SIG-M5 treated with dmso at 0.1 percent for 504 hours (cell line): ENCODE results near the gene TATDN3.
"Not testable (repeated sequence)": the region's sequence is repeated elsewhere in the genome, so short reads cannot be mapped to it uniquely, and the experiment has no call there.

ENCODE experiments used
- DNase-seq: peaks from one replicate; lab custom pipeline; 2025; ENCODE audit not compliant: unreplicated experiment; lab: John Stamatoyannopoulos, UW

The TATDN3 gene

GRCh38 chr1:212774584-212774983 is 17.1 kb upstream of the TATDN3 start:
- peak; percentile 87 for DNase-seq

DNA sequence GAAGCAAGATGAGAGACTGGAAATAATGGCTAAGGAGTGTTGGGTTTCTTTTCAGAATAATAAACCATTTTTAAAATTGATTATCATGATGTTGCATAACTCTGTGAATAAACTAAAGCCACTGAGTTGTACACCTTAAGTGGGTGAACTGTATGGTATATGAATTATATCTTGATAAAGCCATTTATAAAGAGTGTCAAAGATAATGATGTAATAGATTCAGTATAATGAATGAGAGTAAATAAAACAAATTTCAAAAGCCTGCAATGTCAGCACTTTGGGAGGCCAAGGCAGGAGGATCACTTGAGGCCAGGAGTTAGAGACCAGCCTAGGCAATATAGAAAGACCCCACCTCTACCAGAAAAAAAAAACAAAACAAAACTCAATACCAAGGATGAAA is 16.5 kb upstream of the TATDN3 start:
- no peak for DNase-seq

- DNase-seq, result peak; percentile 48
Measured at GRCh38 chr1:212777151-212777550, 14.5 kb upstream of the TATDN3 start.

- DNase-seq, result not testable (repeated sequence)
Measured at GRCh38 chr1:212779086-212779485, 12.6 kb upstream of the TATDN3 start.

DNA sequence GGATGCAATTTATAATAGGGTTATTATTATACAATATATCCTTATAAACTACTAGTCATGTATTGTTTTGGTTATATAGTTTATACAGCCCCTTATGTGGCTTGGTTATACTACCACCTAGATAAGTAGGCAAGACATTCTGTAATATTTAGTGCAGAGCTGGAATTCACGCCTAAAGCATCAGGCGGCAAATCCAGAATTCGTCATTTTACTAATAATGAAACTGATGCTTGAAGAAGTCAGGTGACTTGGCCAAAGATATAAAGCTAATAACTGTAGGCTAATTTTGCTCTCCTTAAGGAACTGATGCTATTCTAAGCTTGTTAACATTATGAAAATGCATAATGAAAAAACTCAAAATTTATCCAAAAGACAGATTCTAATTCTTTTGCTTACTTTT is 10.9 kb upstream of the TATDN3 start:
- DNase-seq, result no peak

- DNase-seq, result no peak
Measured at GRCh38 chr1:212781225-212781624, 10.5 kb upstream of the TATDN3 start.

DNA sequence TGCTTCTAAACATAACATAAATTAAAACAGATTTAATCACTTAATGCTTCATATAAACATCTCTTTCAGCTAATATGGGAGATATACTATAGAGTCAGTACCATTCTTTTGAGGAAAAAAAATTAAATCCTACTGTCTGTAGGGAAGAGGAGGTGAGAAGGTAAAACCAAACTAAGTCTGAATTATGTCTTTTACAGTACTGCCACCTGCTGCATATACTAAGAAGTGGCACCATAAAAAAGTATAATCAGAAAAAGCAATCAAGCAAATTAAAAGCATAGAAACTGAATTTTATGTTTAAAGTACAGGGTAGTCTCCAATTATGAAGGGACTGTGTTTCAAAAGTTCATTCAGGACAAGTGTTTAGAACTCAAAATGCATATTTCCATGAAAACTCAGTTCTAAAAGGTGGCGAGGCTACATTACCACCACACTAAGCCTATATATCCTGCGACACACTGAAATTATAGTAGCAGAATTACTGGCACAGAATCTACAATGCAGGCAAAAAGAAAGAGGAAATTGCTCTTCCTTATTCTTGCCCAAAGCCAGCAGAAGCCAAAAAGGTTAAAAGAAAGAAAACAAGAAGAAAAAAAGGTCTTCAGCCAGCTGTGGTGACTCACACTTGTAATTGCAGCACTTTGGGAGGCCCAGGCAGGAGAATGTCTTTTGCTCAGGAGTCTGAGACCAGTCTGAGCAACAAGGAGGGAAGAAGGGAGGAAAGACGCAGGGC is 9.1 kb upstream of the TATDN3 start:
- DNase-seq, result peak; percentile 84

- no peak for DNase-seq
Measured at GRCh38 chr1:212783976-212784375, 7.7 kb upstream of the TATDN3 start.

- DNase-seq, result no peak
Measured at GRCh38 chr1:212785871-212786270, 5.8 kb upstream of the TATDN3 start.

GRCh38 chr1:212791261-212791675 is 426 bp upstream of the TATDN3 start:
- peak; percentile 82 for DNase-seq

- no peak for DNase-seq
Measured at GRCh38 chr1:212792396-212792908, 758 bp downstream of the TATDN3 start.

GRCh38 chr1:212794561-212795014 is 2.9 kb downstream of the TATDN3 start:
- peak; percentile 100 for DNase-seq

- DNase-seq, result no peak
Measured at GRCh38 chr1:212797681-212798080, 6.0 kb downstream of the TATDN3 start.

- no peak for DNase-seq
Measured at GRCh38 chr1:212805767-212806166, 14.1 kb downstream of the TATDN3 start.

DNA sequence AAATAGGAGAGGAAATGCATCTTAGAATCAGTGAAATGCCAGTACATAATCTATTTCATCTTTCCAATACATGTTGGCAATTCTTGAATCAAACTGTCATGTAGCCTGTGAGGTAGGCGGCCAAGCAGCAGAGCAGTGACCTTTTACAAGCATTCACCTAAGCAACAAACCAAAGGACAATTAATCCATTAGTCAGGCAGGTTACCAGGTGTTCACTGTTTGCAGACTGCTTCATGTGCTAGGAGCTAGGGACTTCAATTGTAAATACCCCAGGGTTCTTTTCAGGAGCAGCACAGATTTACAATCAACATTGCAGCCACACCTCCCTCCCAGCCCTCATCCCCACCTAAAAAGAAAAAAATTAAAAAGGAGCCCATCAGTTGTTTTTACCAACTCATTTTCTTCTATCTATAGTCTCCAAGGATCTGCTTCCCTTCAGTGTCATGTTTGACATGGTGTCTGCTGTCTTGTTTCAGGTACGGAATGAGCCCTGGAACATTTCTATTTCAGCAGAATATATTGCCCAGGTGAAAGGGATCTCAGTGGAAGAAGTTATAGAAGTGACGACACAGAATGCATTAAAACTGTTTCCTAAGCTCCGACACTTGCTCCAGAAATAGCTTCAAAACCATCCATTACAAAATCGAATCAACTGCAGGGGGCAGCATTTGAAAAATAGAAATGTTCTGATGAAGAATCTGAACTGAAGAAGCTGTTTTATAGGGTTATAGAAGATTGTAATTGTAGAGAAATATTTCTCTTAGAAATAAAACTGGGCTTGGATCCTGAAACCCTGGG is 23.0 kb downstream of the TATDN3 start:
- no peak for DNase-seq

DNA sequence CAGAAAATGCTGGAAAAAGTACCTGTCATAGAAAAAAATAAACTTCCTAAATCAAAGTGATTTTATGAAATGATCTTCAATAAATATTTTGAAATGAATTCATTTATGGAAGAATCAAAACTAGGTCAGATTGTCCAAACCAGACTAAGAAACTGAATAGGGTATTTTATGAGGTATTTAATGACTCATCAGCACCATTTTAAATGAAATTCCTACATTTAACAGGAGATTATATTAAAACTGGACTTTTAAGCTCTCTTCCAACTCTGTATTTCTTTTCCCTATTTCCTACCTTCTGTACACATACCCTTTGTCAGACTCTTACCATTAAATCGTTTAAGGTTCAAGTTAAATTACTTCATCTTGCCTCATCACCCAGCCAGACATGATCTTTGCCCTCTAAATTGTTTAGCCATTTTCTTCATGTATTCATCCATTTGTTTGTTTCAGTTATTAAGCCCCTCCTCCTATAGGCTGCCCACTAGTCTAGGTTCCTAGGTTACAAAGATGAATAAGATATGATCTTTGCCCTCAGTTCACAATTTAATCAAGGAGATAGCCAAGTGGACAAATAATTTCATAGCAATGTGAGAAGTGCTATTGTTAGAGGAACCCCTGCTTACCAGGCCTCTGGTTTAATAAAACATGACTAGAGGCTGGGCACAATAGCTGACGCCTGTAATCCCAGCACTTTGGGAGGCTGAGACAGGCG is 25.0 kb downstream of the TATDN3 start:
- DNase-seq, result no peak

DNA sequence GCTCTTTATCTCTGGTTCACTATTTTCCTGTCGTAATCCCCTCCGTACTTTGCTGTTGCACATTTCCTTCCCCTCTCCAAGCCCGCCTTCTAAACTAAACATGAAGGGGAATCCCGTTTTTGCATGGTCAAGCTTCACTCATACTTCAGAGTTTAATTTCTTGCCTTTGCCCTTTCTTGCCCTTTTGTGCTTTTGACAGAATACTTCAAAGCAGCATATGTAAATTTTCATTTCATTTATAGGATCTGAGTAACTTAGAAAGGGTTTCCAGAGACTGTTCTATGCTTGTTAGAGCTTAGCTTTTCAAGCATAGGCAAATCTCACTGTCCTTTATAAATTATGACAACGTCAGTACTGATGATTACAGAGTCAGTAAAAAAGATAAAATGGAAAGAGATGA is 28.0 kb downstream of the TATDN3 start:
- DNase-seq, result no peak

GRCh38 chr1:212820969-212821368 is 29.3 kb downstream of the TATDN3 start:
- no peak for DNase-seq

DNA sequence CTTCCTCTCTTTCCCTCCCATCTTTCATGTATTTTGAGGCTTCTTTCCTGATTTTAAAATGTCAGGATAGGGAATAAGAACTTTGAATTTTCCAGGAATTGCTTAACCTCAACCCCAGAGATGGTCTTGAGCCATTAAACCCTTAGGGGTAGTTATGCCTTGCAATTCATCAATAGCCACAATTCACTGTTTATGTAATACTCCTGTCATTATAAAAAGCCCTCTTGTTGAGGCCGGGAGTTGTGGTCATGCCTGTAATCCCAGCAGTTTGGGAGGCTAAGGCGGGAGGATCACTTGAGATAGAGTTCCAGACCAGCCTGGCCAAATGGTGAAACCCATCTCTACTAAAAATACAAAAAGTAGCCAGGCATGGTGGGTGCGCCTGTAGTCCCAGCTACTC is 31.3 kb downstream of the TATDN3 start:
- DNase-seq, result no peak

DNA sequence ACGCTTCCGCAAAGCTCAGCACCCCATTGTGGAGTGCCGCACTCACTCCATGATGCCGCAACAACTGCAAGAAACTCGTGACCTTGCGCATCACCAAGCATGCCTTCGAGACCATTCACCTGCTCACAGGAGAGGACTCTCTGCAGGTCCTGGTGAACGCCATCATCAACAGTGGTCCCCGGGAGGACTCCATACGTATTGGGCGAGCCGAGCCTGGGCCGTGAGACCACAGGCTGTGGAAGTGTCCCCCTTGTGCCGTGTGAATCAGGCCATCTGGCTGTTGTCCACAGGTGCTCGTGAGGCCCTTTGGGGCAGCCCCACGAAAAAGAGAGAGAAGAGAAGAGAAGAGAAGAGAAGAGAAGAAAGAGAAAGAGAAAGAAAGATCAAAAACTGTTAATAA is 32.5 kb downstream of the TATDN3 start:
- no peak for DNase-seq

DNA sequence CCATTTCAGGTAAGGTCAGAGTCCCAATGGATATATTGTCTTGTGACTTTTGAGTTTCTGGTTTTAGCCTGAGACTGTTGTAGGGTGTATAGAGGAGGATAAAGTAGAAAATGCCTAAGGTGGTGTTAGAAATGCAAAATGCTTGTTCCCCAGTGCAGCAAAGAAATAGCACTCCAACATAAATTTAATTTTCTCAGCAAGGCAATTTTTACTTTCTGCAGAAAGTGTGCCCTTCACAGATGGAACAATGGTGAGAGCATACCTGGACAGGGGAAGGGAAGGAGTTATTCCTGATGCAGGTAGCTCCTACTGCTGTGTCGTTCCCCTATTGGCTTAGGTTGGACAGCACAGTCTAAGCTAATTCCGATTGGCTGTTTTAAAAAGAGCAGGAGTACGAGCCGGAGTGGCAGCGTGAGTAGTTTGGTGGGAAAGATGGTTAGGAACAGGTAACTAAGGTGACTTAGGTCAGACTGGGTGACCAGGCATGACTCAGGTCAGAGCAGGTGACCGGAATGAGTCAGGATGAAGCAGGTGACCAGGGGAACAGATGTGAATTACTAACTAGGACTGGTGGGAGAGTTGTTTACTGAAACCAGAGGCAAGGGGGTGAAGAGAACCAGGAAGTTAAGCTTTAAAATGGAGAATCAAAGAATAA is 34.2 kb downstream of the TATDN3 start:
- no peak for DNase-seq
